ENCODE results near the gene AP1G2. TPM values are rescaled to one million over a fixed set of nuclear protein-coding genes. Genes with fewer than 3 reads are reported as not detected.
A peak's percentile ranks its signal among the peaks of the same experiment; 100 is the strongest.

The AP1G2 gene
- total RNA-seq, 1 experiment from 2014 or later, result 155 TPM

- no peak overlapping the region for H2AFZ ChIP-seq (ENCODE audit: low read depth, low read length, poor library complexity, severe bottlenecking)
- RAD21 ChIA-PET (ENCODE audit: low non-redundant PET in 1 of 2, low total read pairs in 2 of 2, uncharacterized antibody in 2 of 2, unreplicated experiment in 2 of 2), result no interaction called here
- H3K27me3 ChIP-seq (ENCODE audit: insufficient read depth, low read length), result no peaks in the 10 kb centered on the region
- TF ChIP-seq ZNF274 (IDR thresholded peaks at IDR 0.05; ENCODE audit: low read depth, low read length) (no peak), SIN3A (IDR thresholded peaks at IDR 0.05; ENCODE audit: low read depth) (no peak), ATF3 (IDR thresholded peaks at IDR 0.05) (no peak), MAX (IDR thresholded peaks at IDR 0.05) (no peak), CTCF (IDR thresholded peaks at IDR 0.05 in 2 of 3, conservative IDR thresholded peaks at IDR 0.05 in 1 of 3; ENCODE audit: borderline replicate concordance in 1 of 3, insufficient read depth in 1 of 3, low read depth in 2 of 3, low read length in 2 of 3) (peak in 2 of 3 experiments; percentile 28 to 47; a peak in 3 of 6 replicates), SP1 (IDR thresholded peaks at IDR 0.05; ENCODE audit: low read depth) (no peak), ZFX (IDR thresholded peaks at IDR 0.05) (no peak)
- CTCF ChIA-PET, result interaction anchor here (0.7 to 1.6 kb wide), 5 partner anchors 10 to 28 kb away, joined by 3 to 5 read pairs (median 4); no protein-coding TSS in a partner anchor
- no TSS peak for BruUV-seq (replicated peaks)
- H3K36me3 ChIP-seq (ENCODE audit: control insufficient read depth in 1 of 2, insufficient read depth in 2 of 2, low read length in 2 of 2), result no peaks in the 10 kb centered on the region; a peak in 1 of 4 replicates
- POLR2A ChIA-PET, result no interaction called here
- H3K27ac ChIP-seq (ENCODE audit: low read depth, low read length), result no peak overlapping the region
- H3K4me1 ChIP-seq (ENCODE audit: control insufficient read depth in 1 of 2, insufficient read depth in 2 of 2, low read length in 2 of 2), result no peaks in the 10 kb centered on the region
- H3K4me3 ChIP-seq (replicated peaks in 1 of 2; ENCODE audit: low read depth in 1 of 2, low read length in 2 of 2), result no peak overlapping the region
- H3K79me2 ChIP-seq (ENCODE audit: insufficient read depth, low read length), result no peaks in the 10 kb centered on the region
- no peak overlapping the region for H3K4me2 ChIP-seq (ENCODE audit: low read length)
- no peaks in the 10 kb centered on the region for H4K20me1 ChIP-seq (ENCODE audit: insufficient read depth)
- no peak overlapping the region for H3K9ac ChIP-seq (ENCODE audit: low read length)
- no peaks in the 10 kb centered on the region for H3K9me2 ChIP-seq (ENCODE audit: insufficient read depth)
- intact Hi-C loops (cut with micrococcal nuclease), result no loop called here
- ATAC-seq (peak; percentile 80), DNase-seq (ENCODE audit: low read depth, low spot score) (no peak)
- no peaks in the 10 kb centered on the region for H3K9me3 ChIP-seq (ENCODE audit: control insufficient read depth in 1 of 2, insufficient read depth in 1 of 2, low read depth in 1 of 2, low read length in 2 of 2)
Measured at GRCh38 chr14:23528555-23528954, 39.0 kb downstream of the AP1G2 start.

- BruUV-seq (replicated peaks), result no TSS peak
- no peak for DNase-seq (ENCODE audit: low read depth, low spot score)
- no peaks in the 10 kb centered on the region for H3K9me3 ChIP-seq (ENCODE audit: control insufficient read depth in 1 of 2, insufficient read depth in 1 of 2, low read depth in 1 of 2, low read length in 2 of 2)
- H3K36me3 ChIP-seq (ENCODE audit: control insufficient read depth in 1 of 2, insufficient read depth in 2 of 2, low read length in 2 of 2), result no peaks in the 10 kb centered on the region
- H3K9ac ChIP-seq (ENCODE audit: low read length), result no peak overlapping the region
- POLR2A ChIA-PET, result no interaction called here
- CTCF ChIA-PET, result no interaction called here
- no peaks in the 10 kb centered on the region for H3K27me3 ChIP-seq (ENCODE audit: insufficient read depth, low read length)
- H3K79me2 ChIP-seq (ENCODE audit: insufficient read depth, low read length), result no peaks in the 10 kb centered on the region
- H3K27ac ChIP-seq (ENCODE audit: low read depth, low read length), result no peak overlapping the region
- RAD21 ChIA-PET (ENCODE audit: low non-redundant PET in 1 of 2, low total read pairs in 2 of 2, uncharacterized antibody in 2 of 2, unreplicated experiment in 2 of 2), result no interaction called here
- H3K9me2 ChIP-seq (ENCODE audit: insufficient read depth), result no peaks in the 10 kb centered on the region
- intact Hi-C loops (cut with micrococcal nuclease), result no loop called here
- no peak overlapping the region for H2AFZ ChIP-seq (ENCODE audit: low read depth, low read length, poor library complexity, severe bottlenecking)
- no peaks in the 10 kb centered on the region for H4K20me1 ChIP-seq (ENCODE audit: insufficient read depth)
- no peak for ATAC-seq
- no peaks in the 10 kb centered on the region for H3K4me1 ChIP-seq (ENCODE audit: control insufficient read depth in 1 of 2, insufficient read depth in 2 of 2, low read length in 2 of 2)
- H3K4me2 ChIP-seq (ENCODE audit: low read length), result no peak overlapping the region
- H3K4me3 ChIP-seq (replicated peaks in 1 of 2; ENCODE audit: low read depth in 1 of 2, low read length in 2 of 2), result no peak overlapping the region
- TF ChIP-seq EZH2phosphoT487 (IDR thresholded peaks at IDR 0.05; ENCODE audit: borderline replicate concordance), result no peak
- no peak for TF ChIP-seq POLR2AphosphoS5 (IDR thresholded peaks at IDR 0.05; ENCODE audit: low read depth, low read length)
- no peak for TF ChIP-seq REST (IDR thresholded peaks at IDR 0.05; ENCODE audit: low read depth)
- no peak for TF ChIP-seq ELF1 (IDR thresholded peaks at IDR 0.05; ENCODE audit: borderline replicate concordance, low read depth)
- TF ChIP-seq SIN3A (IDR thresholded peaks at IDR 0.05; ENCODE audit: low read depth), result no peak
- TF ChIP-seq SP1 (IDR thresholded peaks at IDR 0.05; ENCODE audit: low read depth), result no peak
- TF ChIP-seq TCF7L2 (IDR thresholded peaks at IDR 0.05; ENCODE audit: borderline replicate concordance, extremely low read depth, insufficient read depth, insufficient read length), result no peak
- no peak for TF ChIP-seq FOSL1 (IDR thresholded peaks at IDR 0.05; ENCODE audit: low read depth)
- no peak for TF ChIP-seq CBX3 (IDR thresholded peaks at IDR 0.05; ENCODE audit: low read depth)
- no peak for TF ChIP-seq ZFX (IDR thresholded peaks at IDR 0.05)
- TF ChIP-seq RAD21 (IDR thresholded peaks at IDR 0.05; ENCODE audit: low read depth), result no peak
- TF ChIP-seq JUND (IDR thresholded peaks at IDR 0.05), result no peak
- no peak for TF ChIP-seq CEBPB (IDR thresholded peaks at IDR 0.05; ENCODE audit: low read depth)
Measured at GRCh38 chr14:23525611-23526010, 42.0 kb downstream of the AP1G2 start.
